HFF-Myc (cell line): Measurements from ENCODE around the gene LRFN2.

Experiments used
- DNase-seq: peaks from one replicate; pipeline ENCODE4 v3.0.0-alpha.2; 2011; ENCODE audit warnings: low read depth; ENCODE audit errors: extremely low read depth
- H3K4me3 ChIP-seq: replicated peaks from 2 replicates; pipeline ENCODE4 v1.5.1; 2011; ENCODE audit warnings: low read depth, mild to moderate bottlenecking, control low read depth, low read length
- CTCF ChIP-seq: IDR thresholded peaks from 2 replicates; pipeline ENCODE4 v1.5.1; 2012; ENCODE audit warnings: mild to moderate bottlenecking, low read depth, low read length, control low read depth; ENCODE audit errors: missing control alignments

The LRFN2 gene

GRCh38 chr6:40528051-40528450 lies 59.1 kb downstream of the LRFN2 start:
- DNase-seq = no peak
- TF ChIP-seq CTCF = no peak
- H3K4me3 ChIP-seq = no peak overlapping the region

- TF ChIP-seq CTCF = no peak
- no peak for DNase-seq
- no peak overlapping the region for H3K4me3 ChIP-seq
Measured at GRCh38 chr6:40526036-40526435, 61.1 kb downstream of the LRFN2 start.

- DNase-seq = no peak
- H3K4me3 ChIP-seq = no peak overlapping the region
- no peak for TF ChIP-seq CTCF
Measured at GRCh38 chr6:40524797-40525585, 62.2 kb downstream of the LRFN2 start.

- DNase-seq = no peak
- TF ChIP-seq CTCF = no peak
- H3K4me3 ChIP-seq = no peak overlapping the region
Measured at GRCh38 chr6:40523505-40524172, 63.5 kb downstream of the LRFN2 start.

- no peak overlapping the region for H3K4me3 ChIP-seq
- no peak for DNase-seq
- no peak for TF ChIP-seq CTCF
Measured at GRCh38 chr6:40521496-40521895, 65.7 kb downstream of the LRFN2 start.

- DNase-seq = no peak
- H3K4me3 ChIP-seq = no peak overlapping the region
- TF ChIP-seq CTCF = no peak
Measured at GRCh38 chr6:40520678-40521077, 66.5 kb downstream of the LRFN2 start.
